ENCODE data around the gene XPR1. TPM values are rescaled to one million over a fixed set of nuclear protein-coding genes. Genes with fewer than 3 reads are reported as not detected.

Gene XPR1
- total RNA-seq, 5 donors from 2014 or later (not counting 1 experiment from before 2014, with no cell fraction given), result 13.0 to 16.2 (median 14.7) TPM

DNA sequence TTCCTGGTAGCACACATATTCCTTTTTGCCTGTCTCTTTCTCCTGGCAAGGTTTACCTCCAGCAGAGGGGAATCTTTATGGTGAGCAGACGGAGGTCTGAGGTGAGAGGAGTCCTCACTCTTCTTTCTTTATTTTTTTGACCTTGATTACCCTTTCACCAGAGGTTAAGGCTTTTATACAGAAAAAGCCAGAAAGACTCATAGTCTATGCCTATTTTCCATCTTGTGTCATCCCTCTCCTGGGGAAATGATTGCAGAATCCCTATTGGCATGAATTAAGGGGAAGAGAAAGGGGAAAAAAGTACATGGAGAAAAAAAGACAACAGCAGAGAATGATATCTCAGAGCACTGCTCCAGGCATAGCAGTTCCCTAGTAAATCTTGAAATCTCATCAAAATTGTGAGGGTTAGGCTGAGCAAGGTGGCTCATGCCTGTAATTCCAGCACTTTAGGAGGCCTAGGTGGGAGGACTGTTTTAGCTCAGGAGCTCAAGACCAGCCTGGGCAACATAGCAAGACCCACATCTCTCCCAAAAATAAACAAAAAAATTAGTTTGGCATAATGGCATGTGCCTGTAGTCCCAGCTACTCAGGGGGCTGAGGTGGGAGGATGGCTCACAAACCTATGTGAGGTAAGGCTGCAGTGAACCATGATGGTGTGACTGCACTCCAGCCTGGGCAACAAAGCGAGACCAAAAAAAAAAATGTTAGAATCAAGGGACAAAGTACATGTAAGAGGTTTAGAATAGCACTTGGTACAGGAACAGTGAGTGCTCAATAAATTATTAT is 1.2 kb upstream of the XPR1 start:
- no peak for DNase-seq
- peaks cover 6 to 15% of the 10 kb centered on the region in 2 experiments for H3K4me1 ChIP-seq (ENCODE audit: control insufficient read depth in 1 of 2, extremely low read depth in 1 of 2, insufficient read depth in 2 of 2, low read length in 2 of 2)
- ChIA-PET CTCF (interaction anchor here (0.6 to 1.4 kb wide), 5 partner anchors 45 to 1627 kb away, joined by 3 to 4 read pairs (median 3); no protein-coding TSS in a partner anchor), POLR2A (interaction anchor here in 1 of 2 donors (1.1 kb wide), 1 partner anchor 126 kb away, joined by 3 read pairs; no protein-coding TSS in a partner anchor)
- H3K9me3 ChIP-seq, result no peaks in the 10 kb centered on the region
- H3K27ac ChIP-seq (ENCODE audit: low read length), result no peak overlapping the region
- peaks cover 0 to 2% of the 10 kb centered on the region in 2 experiments for H3K27me3 ChIP-seq (replicated peaks in 1 of 2; ENCODE audit: control insufficient read depth in 2 of 2, extremely low read depth in 1 of 2, insufficient read depth in 2 of 2, low read length in 1 of 2)
- no peaks in the 10 kb centered on the region for H3K9me3 Mint-ChIP-seq
- WGBS (ENCODE audit: insufficient coverage), result no CpG with 5 or more reads among the region's 2 CpGs
- no peak overlapping the region for H3K4me3 Mint-ChIP-seq
- H3K4me1 Mint-ChIP-seq, result peaks cover 0 to 9% (median 7%) of the 10 kb centered on the region in 3 donors
- peak overlapping the region; percentile 79 to 90 for H3K27ac Mint-ChIP-seq
- ATAC-seq (replicated peaks in 1 of 4), result no peak
- no peak overlapping the region for H3K4me3 ChIP-seq (ENCODE audit: control insufficient read depth in 1 of 2, extremely low read depth in 1 of 2, low read length in 1 of 2)
- H3K36me3 ChIP-seq (ENCODE audit: control insufficient read depth in 2 of 2, extremely low read depth in 1 of 2, insufficient read depth in 1 of 2, low read length in 1 of 2), result no peaks in the 10 kb centered on the region
- peaks cover 6 to 14% of the 10 kb centered on the region in 2 donors for H3K27me3 Mint-ChIP-seq
- H3K36me3 Mint-ChIP-seq, result no peaks in the 10 kb centered on the region

DNA sequence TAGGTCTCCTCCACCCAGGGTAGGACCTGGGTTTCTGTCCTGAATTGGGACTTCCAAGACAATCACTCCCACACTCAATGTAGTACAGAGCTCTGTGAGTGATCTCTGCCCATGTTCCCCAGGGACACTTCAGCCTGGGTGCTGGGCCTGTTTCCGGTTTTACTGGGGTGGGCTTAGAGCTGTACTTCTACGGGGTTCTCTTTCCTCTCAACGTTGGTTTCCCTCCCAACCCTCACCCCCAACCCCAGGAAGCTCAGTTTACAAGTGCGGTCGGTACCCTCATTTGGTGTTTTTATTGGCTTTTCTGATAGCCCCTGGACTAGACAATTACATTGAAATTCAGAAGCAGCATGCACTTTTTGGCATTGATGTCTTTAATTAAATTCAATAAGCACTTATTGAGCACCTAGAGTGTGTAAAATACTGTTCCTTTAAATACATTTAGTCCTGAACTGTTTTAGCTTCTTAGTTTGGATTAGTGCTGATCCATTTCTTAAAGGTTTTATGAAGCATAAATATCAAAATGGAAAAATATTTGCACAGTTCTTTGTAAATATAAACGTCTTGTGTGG is 542 bp upstream of the XPR1 start:
- H3K36me3 ChIP-seq (ENCODE audit: control insufficient read depth in 2 of 2, extremely low read depth in 1 of 2, insufficient read depth in 1 of 2, low read length in 1 of 2), result no peaks in the 10 kb centered on the region
- Mint-ChIP-seq H3K9me3 (no peaks in the 10 kb centered on the region), H3K36me3 (no peaks in the 10 kb centered on the region), H3K4me1 (peaks cover 0 to 10% (median 8%) of the 10 kb centered on the region in 3 donors), H3K27me3 (peaks cover 1 to 7% of the 10 kb centered on the region in 2 donors), H3K27ac (peak overlapping the region; percentile 79 to 90), H3K4me3 (peak overlapping the region in 1 of 3 donors; percentile 28)
- peaks cover 0 to 2% of the 10 kb centered on the region in 2 experiments for H3K27me3 ChIP-seq (replicated peaks in 1 of 2; ENCODE audit: control insufficient read depth in 2 of 2, extremely low read depth in 1 of 2, insufficient read depth in 2 of 2, low read length in 1 of 2)
- peak overlapping the region; percentile 15 for H3K27ac ChIP-seq (ENCODE audit: low read length)
- ChIA-PET CTCF (interaction anchor here (0.6 to 1.4 kb wide), 9 partner anchors 24 to 1627 kb away, joined by 3 to 4 read pairs (median 4); no protein-coding TSS in a partner anchor), POLR2A (interaction anchor here in 1 of 2 donors (1.1 kb wide), 2 partner anchors 127 to 397 kb away, joined by 3 to 4 read pairs; no protein-coding TSS in a partner anchor)
- no peak for ATAC-seq (replicated peaks in 1 of 4)
- no peaks in the 10 kb centered on the region for H3K9me3 ChIP-seq
- no peak for DNase-seq
- no peak overlapping the region for H3K4me3 ChIP-seq (ENCODE audit: control insufficient read depth in 1 of 2, extremely low read depth in 1 of 2, low read length in 1 of 2)
- WGBS (ENCODE audit: insufficient coverage), result 80% methylated on average over 1 of the region's 6 CpGs
- peaks cover 6 to 15% of the 10 kb centered on the region in 2 experiments for H3K4me1 ChIP-seq (ENCODE audit: control insufficient read depth in 1 of 2, extremely low read depth in 1 of 2, insufficient read depth in 2 of 2, low read length in 2 of 2)

- Histone ChIP-seq H3K4me3 (ENCODE audit: control insufficient read depth in 1 of 2, extremely low read depth in 1 of 2, low read length in 1 of 2) (peak overlapping the region; percentile 91 to 98), H3K27me3 (replicated peaks in 1 of 2; ENCODE audit: control insufficient read depth in 2 of 2, extremely low read depth in 1 of 2, insufficient read depth in 2 of 2, low read length in 1 of 2) (no peaks in the 10 kb centered on the region), H3K27ac (ENCODE audit: low read length) (peak overlapping the region; percentile 92), H3K9me3 (no peaks in the 10 kb centered on the region), H3K4me1 (ENCODE audit: control insufficient read depth in 1 of 2, extremely low read depth in 1 of 2, insufficient read depth in 2 of 2, low read length in 2 of 2) (peaks cover 6 to 15% of the 10 kb centered on the region in 2 experiments), H3K36me3 (ENCODE audit: control insufficient read depth in 2 of 2, extremely low read depth in 1 of 2, insufficient read depth in 1 of 2, low read length in 1 of 2) (no peaks in the 10 kb centered on the region)
- no peak overlapping the region for H3K4me3 Mint-ChIP-seq
- H3K4me1 Mint-ChIP-seq, result peaks cover 0 to 13% (median 11%) of the 10 kb centered on the region in 3 donors
- H3K36me3 Mint-ChIP-seq, result peaks cover 4% of the 10 kb centered on the region
- DNase-seq, result peak in 29 of 35 experiments; percentile 3 to 67 (median 35)
- H3K27ac Mint-ChIP-seq, result peak overlapping the region; percentile 79 to 90
- WGBS (ENCODE audit: insufficient coverage), result 0% methylated on average over 13 of the region's 44 CpGs
- ChIA-PET CTCF (interaction anchor here (0.6 to 1.4 kb wide), 4 partner anchors 11 to 1757 kb away, joined by 3 read pairs; no protein-coding TSS in a partner anchor), POLR2A (interaction anchor here (0.6 to 1.1 kb wide), 2 partner anchors 14 to 396 kb away, joined by 3 to 4 read pairs; no protein-coding TSS in a partner anchor)
- no peaks in the 10 kb centered on the region for H3K9me3 Mint-ChIP-seq
- ATAC-seq (replicated peaks in 1 of 4), result peak; percentile 32 to 59 (median 52)
- peaks cover 0 to under 1% of the 10 kb centered on the region in 2 donors for H3K27me3 Mint-ChIP-seq
Observed at GRCh38 chr1:180632326-180633056, 669 bp downstream of the XPR1 start.

GRCh38 chr1:180633057-180634056 is 1.5 kb downstream of the XPR1 start:
- DNase-seq (peak in 1 of 35 experiments; percentile 8), ATAC-seq (replicated peaks in 1 of 4) (no peak)
- Mint-ChIP-seq H3K27ac (no peak overlapping the region), H3K4me1 (peaks cover 0 to 13% (median 11%) of the 10 kb centered on the region in 3 donors), H3K4me3 (no peak overlapping the region), H3K9me3 (no peaks in the 10 kb centered on the region), H3K36me3 (peaks cover 4% of the 10 kb centered on the region), H3K27me3 (no peaks in the 10 kb centered on the region)
- H3K27me3 ChIP-seq (replicated peaks in 1 of 2; ENCODE audit: control insufficient read depth in 2 of 2, extremely low read depth in 1 of 2, insufficient read depth in 2 of 2, low read length in 1 of 2), result no peaks in the 10 kb centered on the region
- H3K36me3 ChIP-seq (ENCODE audit: control insufficient read depth in 2 of 2, extremely low read depth in 1 of 2, insufficient read depth in 1 of 2, low read length in 1 of 2), result no peaks in the 10 kb centered on the region
- peaks cover 6 to 15% of the 10 kb centered on the region in 2 experiments for H3K4me1 ChIP-seq (ENCODE audit: control insufficient read depth in 1 of 2, extremely low read depth in 1 of 2, insufficient read depth in 2 of 2, low read length in 2 of 2)
- ChIA-PET POLR2A (interaction anchor here (0.6 kb wide), 2 partner anchors 13 to 15 kb away, joined by 3 read pairs; no protein-coding TSS in a partner anchor), CTCF (interaction anchor here in 1 of 2 donors (0.6 kb wide), 2 partner anchors 11 to 98 kb away, joined by 3 read pairs; no protein-coding TSS in a partner anchor)
- H3K27ac ChIP-seq (ENCODE audit: low read length), result no peak overlapping the region
- peak overlapping the region; percentile 91 to 98 for H3K4me3 ChIP-seq (ENCODE audit: control insufficient read depth in 1 of 2, extremely low read depth in 1 of 2, low read length in 1 of 2)
- H3K9me3 ChIP-seq, result no peaks in the 10 kb centered on the region
- WGBS (ENCODE audit: insufficient coverage), result no CpG with 5 or more reads among the region's 3 CpGs

DNA sequence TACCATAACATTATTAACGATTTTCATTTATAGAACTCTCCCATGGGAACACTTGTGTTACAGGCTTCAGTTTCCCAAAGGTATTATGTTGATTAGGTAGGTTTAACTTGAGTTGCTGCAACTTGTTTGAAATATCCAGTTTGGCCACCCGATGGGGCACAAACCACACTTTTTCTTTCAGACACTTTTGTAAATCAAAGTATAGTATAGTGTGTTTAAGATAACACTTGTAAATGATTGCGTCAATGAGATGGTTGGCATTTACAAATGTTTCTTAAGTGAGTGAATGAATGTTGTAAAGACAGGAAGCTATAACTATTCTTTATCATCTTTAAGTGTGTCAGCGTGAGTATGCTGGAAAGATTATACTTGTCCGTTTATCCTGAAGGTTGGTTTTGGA is 4.3 kb downstream of the XPR1 start:
- no peaks in the 10 kb centered on the region for H3K27me3 Mint-ChIP-seq
- peaks cover 4 to 15% of the 10 kb centered on the region in 2 experiments for H3K4me1 ChIP-seq (ENCODE audit: control insufficient read depth in 1 of 2, extremely low read depth in 1 of 2, insufficient read depth in 2 of 2, low read length in 2 of 2)
- H3K9me3 Mint-ChIP-seq, result no peaks in the 10 kb centered on the region
- H3K36me3 Mint-ChIP-seq, result peaks cover 14% of the 10 kb centered on the region
- WGBS (ENCODE audit: insufficient coverage), result 100% methylated on average over 2 of the region's 5 CpGs
- H3K4me3 ChIP-seq (ENCODE audit: control insufficient read depth in 1 of 2, extremely low read depth in 1 of 2, low read length in 1 of 2), result no peak overlapping the region
- no peaks in the 10 kb centered on the region for H3K27me3 ChIP-seq (replicated peaks in 1 of 2; ENCODE audit: control insufficient read depth in 2 of 2, extremely low read depth in 1 of 2, insufficient read depth in 2 of 2, low read length in 1 of 2)
- H3K4me1 Mint-ChIP-seq, result peaks cover 6 to 24% (median 21%) of the 10 kb centered on the region in 3 donors
- no peak overlapping the region for H3K4me3 Mint-ChIP-seq
- H3K27ac ChIP-seq (ENCODE audit: low read length), result no peak overlapping the region
- ChIA-PET POLR2A (interaction anchor here in 1 of 2 donors (0.6 kb wide), 1 partner anchor 52 kb away, joined by 3 read pairs; no protein-coding TSS in a partner anchor), CTCF (interaction anchor here in 1 of 2 donors (0.6 kb wide), 1 partner anchor 220 kb away, joined by 4 read pairs; no protein-coding TSS in a partner anchor)
- ATAC-seq (replicated peaks in 1 of 4), result no peak
- no peaks in the 10 kb centered on the region for H3K9me3 ChIP-seq
- no peak for DNase-seq
- no peak overlapping the region for H3K27ac Mint-ChIP-seq
- H3K36me3 ChIP-seq (ENCODE audit: control insufficient read depth in 2 of 2, extremely low read depth in 1 of 2, insufficient read depth in 1 of 2, low read length in 1 of 2), result no peaks in the 10 kb centered on the region

Measured in T-cell (primary cell).